Activated T-helper 2 cell treated with anti-CD3 and anti-CD28 coated beads, Interferon-gamma antibody, Interleukin-2, Interleukin-4, amounts not matched to agents 10 μg/mL and 5 μg/mL and 100 μg/mL, durations not matched to agents 14 hours and 24 hours and 36 hours (primary cell): Measurements from ENCODE around the gene RBMS3. TPM values are rescaled to one million over a fixed set of nuclear protein-coding genes. Genes with fewer than 3 reads are reported as not detected.
"Not testable (repeated sequence)": the region's sequence is repeated elsewhere in the genome, so short reads cannot be mapped to it uniquely, and the experiment has no call there.

ENCODE experiments used
- DNase-seq: peaks from one replicate; pipeline ENCODE4 v3.0.0; 2021; ENCODE audit warnings: low spot score
- H3K27ac Mint-ChIP-seq: one replicate; pipeline ENCODE4 v1.8.0; 2021; ENCODE audit warnings: mixed read lengths
- H3K27me3 Mint-ChIP-seq: one replicate; pipeline ENCODE4 v1.8.0; 2021; ENCODE audit warnings: low read depth, mixed read lengths
- H3K36me3 Mint-ChIP-seq: one replicate; pipeline ENCODE4 v1.8.0; 2021; ENCODE audit warnings: low read depth, mixed read lengths
- H3K4me1 Mint-ChIP-seq: one replicate; pipeline ENCODE4 v1.8.0; 2021; ENCODE audit warnings: low read depth, mixed read lengths
- H3K4me3 Mint-ChIP-seq: one replicate; pipeline ENCODE4 v1.8.0; 2021; ENCODE audit warnings: low read depth, mild to moderate bottlenecking, moderate library complexity, mixed read lengths
- H3K9me3 Mint-ChIP-seq: one replicate; pipeline ENCODE4 v1.8.0; 2021; ENCODE audit warnings: mixed read lengths
- intact Hi-C: fragments of 100-400 bp; cut with micrococcal nuclease; formaldehyde crosslinking; loops from one replicate; pipeline ENCODE4 v1.15.1; 2023
- total RNA-seq: library from RNA; stranded (reverse); gene quantifications from 2 replicates; pipeline ENCODE4 v1.2.3, GENCODE V29; 2022

RBMS3 gene
- total RNA-seq, 1 donor from 2014 or later = 5.3 TPM

DNA sequence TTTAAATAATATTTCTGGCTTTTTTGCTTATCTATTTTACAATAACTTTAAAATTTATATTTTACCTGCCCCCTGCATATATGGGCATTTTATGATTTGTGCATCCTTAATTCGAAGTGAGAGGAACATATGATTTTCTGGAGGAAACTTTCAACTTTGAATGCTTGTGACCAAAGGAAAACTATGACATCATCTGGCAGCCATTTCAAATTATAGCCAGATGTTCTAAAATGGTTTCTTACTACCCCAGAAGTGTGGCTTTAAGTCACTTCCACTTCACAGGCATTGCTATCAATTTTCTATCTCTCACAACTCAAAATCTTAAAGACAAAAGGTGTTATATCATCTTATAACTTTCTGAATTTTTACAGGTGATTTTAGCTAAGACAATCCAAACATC lies 508.8 kb downstream of the RBMS3 start:
- Mint-ChIP-seq H3K36me3 (no peaks in the 10 kb centered on the region), H3K27me3 (no peaks in the 10 kb centered on the region), H3K4me3 (no peak overlapping the region), H3K9me3 (no peaks in the 10 kb centered on the region), H3K4me1 (no peaks in the 10 kb centered on the region), H3K27ac (no peak overlapping the region)
- intact Hi-C loops = no loop called here
- DNase-seq = no peak

DNA sequence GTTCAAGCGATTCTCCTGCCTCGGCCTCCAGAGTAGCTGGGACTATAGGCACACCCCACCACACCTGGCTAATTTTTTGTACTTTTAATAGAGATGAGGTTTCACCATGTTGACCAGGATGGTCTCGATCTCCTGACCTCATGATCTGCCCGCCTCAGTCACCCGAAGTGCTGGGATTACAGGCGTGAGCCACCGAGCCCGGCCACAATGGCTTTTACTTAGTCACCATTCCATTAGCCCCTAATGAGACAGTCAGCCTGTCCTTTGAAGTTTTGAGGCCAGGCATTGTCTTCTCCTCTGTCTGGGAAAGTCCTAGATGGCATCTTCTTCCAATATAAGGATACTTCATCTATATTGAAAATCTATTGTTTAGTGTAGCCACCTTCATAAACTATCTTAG lies 515.9 kb downstream of the RBMS3 start:
- Mint-ChIP-seq H3K27me3 (no peaks in the 10 kb centered on the region), H3K36me3 (no peaks in the 10 kb centered on the region), H3K4me1 (no peaks in the 10 kb centered on the region), H3K9me3 (no peaks in the 10 kb centered on the region), H3K27ac (no peak overlapping the region), H3K4me3 (no peak overlapping the region)
- intact Hi-C loops = no loop called here
- DNase-seq = no peak

DNA sequence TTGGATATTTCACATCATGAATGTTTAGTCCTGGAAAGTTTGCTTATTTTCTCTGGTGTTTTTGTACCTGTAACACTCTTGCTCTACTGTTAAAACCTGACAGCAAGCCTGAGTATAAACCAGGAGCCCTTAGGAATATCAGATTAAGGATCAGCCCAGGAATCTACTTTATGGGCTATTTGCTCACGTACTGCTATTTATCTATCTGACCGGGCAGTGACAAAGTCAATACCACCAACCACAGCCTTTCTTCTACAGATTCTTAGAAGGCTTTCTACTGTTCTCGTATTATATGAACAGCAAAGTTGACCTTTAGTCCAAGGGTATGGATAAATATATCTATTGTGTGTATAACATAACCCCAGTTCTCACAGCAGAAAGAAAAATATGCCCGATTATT lies 521.2 kb downstream of the RBMS3 start:
- Mint-ChIP-seq H3K4me3 (no peak overlapping the region), H3K4me1 (no peaks in the 10 kb centered on the region), H3K27ac (no peak overlapping the region), H3K9me3 (no peaks in the 10 kb centered on the region), H3K36me3 (no peaks in the 10 kb centered on the region), H3K27me3 (no peaks in the 10 kb centered on the region)
- intact Hi-C loops = no loop called here
- DNase-seq = no peak

DNA sequence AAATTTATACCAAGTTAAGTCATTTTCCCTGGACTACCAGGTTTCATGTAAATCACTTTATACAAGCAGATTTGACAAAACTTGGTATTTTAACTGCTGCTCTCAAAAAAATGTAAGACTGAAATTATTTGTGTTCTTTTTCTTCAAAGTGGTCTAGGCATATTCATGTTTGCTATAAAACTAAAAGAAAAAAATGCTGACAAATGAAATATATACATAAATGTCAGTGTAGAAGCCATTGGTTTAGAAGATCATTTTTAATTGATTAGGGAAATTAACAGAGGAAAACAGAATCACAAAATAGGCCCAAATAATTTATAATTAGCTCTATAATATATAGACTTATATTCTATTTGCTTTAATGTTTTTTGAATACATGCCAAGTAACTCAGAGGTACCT lies 523.2 kb downstream of the RBMS3 start:
- Mint-ChIP-seq H3K27me3 (no peaks in the 10 kb centered on the region), H3K27ac (no peak overlapping the region), H3K9me3 (no peaks in the 10 kb centered on the region), H3K36me3 (no peaks in the 10 kb centered on the region), H3K4me1 (no peaks in the 10 kb centered on the region), H3K4me3 (no peak overlapping the region)
- no peak for DNase-seq
- intact Hi-C loops = no loop called here

DNA sequence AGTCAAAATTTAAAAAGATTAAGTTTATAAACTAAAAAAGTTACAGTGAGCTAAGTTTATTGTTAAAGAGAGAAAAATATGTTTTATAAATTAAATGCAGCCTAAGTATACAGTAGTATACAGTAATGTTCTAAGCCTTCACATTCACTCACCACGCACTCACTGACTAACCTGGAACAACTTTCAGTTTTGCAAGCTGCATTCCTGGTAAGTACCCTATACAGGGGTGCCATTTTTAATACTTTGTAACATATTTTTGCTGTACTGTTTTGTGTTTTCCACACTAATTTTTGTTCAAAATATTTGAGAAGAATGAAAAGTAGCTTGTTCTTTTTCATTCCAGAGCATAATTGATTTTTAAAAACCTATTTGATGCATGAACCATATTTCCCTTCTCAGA lies 524.9 kb downstream of the RBMS3 start:
- no peak for DNase-seq
- Mint-ChIP-seq H3K36me3 (no peaks in the 10 kb centered on the region), H3K4me1 (no peaks in the 10 kb centered on the region), H3K27me3 (no peaks in the 10 kb centered on the region), H3K4me3 (no peak overlapping the region), H3K9me3 (no peaks in the 10 kb centered on the region), H3K27ac (no peak overlapping the region)
- intact Hi-C loops = no loop called here

DNA sequence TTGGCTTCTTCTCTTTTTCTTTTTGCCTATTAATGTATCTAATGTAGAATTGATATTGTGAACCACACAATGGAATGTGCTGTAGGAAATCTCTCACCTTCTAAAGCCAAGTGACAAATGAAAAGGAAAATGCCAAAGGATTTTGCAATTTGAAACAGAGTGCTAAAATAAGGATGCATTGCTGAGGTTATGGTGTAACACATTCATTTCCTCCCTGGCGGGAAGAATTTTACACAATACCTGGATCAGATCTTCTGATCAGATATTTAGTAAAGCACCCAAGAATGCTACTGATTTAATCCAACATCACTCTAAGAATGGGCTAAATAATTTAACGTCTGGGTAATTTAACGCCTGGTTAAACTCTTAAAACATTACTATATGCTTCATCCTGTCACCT lies 527.5 kb downstream of the RBMS3 start:
- H3K36me3 Mint-ChIP-seq, H3K4me3 Mint-ChIP-seq, H3K27ac Mint-ChIP-seq, H3K27me3 Mint-ChIP-seq, H3K9me3 Mint-ChIP-seq, intact Hi-C loops, H3K4me1 Mint-ChIP-seq, DNase-seq: not testable (repeated sequence)

DNA sequence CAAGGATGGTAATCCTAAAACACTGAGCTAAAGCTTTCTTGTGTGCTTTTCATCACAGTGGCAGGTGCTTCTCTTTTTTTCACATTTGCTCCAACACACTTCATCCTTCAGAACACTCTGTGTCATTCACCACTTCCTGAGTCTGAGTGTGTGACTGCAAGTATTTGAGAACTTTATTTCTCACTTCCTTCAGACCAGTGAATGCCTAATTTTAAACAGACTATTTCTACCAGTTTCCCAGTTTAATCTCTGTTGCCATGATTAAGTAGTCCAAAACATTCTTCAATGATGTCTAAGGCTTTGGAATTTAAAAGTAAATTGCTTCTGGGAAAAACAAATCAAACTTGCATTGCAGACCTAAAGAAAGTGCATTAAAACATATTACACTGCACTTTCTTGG lies 541.2 kb downstream of the RBMS3 start:
- Mint-ChIP-seq H3K36me3 (no peaks in the 10 kb centered on the region), H3K27me3 (no peaks in the 10 kb centered on the region), H3K27ac (no peak overlapping the region), H3K9me3 (no peaks in the 10 kb centered on the region), H3K4me1 (no peaks in the 10 kb centered on the region), H3K4me3 (no peak overlapping the region)
- no peak for DNase-seq
- intact Hi-C loops = no loop called here

DNA sequence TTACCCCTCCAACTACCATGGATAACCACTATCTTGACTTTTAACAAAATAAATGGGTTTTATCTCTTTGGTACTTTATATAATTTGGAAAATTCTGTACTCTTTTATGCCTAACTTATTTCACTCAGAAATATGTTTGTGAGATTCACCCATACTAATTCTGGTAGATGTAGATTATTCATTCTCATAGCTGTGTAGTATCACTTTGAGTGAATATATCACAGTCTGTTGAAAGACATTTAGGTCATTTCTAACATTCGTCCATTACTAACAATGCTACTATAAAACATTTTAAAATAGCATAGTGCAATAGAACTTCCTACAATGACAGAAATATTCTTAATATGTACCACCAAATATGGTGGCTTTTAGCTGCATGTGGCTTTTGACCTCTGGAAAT lies 542.4 kb downstream of the RBMS3 start:
- Mint-ChIP-seq H3K9me3 (no peaks in the 10 kb centered on the region), H3K4me1 (no peaks in the 10 kb centered on the region), H3K36me3 (no peaks in the 10 kb centered on the region), H3K27ac (no peak overlapping the region), H3K4me3 (no peak overlapping the region), H3K27me3 (no peaks in the 10 kb centered on the region)
- intact Hi-C loops = no loop called here
- no peak for DNase-seq

DNA sequence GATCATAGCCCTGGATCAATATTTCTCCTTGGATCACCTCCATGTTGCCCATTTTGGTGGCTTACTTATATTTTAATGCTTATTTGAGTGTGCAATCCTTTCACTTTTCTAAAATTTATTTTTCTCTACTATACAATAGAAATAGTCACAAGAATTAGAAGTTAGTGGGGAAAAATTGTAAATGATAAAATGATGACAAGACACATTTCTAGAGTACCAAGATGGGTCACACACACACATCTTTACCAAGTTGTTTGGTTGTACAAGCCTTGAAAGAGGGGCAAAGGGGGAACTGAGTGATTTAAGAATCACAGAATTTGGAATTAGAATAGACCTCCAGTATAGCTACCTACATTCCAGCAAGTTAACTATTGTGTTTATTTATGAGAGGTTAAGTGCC lies 545.8 kb downstream of the RBMS3 start:
- no peak overlapping the region for H3K4me3 Mint-ChIP-seq
- H3K27ac Mint-ChIP-seq = no peak overlapping the region
- H3K27me3 Mint-ChIP-seq = no peaks in the 10 kb centered on the region
- DNase-seq = no peak
- H3K4me1 Mint-ChIP-seq = no peaks in the 10 kb centered on the region
- intact Hi-C loops = no loop called here
- H3K36me3 Mint-ChIP-seq = no peaks in the 10 kb centered on the region
- H3K9me3 Mint-ChIP-seq = no peaks in the 10 kb centered on the region

DNA sequence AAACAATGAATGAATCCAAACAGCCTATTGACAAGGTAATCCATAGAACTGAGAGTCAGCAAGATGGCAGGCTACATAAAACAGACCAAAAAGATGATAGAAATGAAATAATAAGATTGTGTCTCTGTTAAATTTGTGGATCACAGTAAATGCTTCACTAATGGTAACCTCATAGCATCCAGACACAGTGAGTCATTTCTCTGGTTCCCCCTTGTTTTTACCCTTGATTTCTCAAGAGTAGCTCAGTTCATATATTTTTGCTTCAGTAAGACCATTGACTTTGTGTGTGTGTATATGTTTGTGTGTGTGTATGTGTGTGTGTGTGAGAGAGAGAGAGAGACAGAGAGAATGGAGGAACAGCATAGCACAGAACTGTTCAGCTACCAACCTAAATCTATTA lies 546.9 kb downstream of the RBMS3 start:
- no peak overlapping the region for H3K27ac Mint-ChIP-seq
- no peak for DNase-seq
- H3K27me3 Mint-ChIP-seq = no peaks in the 10 kb centered on the region
- H3K9me3 Mint-ChIP-seq = no peaks in the 10 kb centered on the region
- H3K36me3 Mint-ChIP-seq = no peaks in the 10 kb centered on the region
- H3K4me1 Mint-ChIP-seq = no peaks in the 10 kb centered on the region
- H3K4me3 Mint-ChIP-seq = no peak overlapping the region
- intact Hi-C loops = no loop called here

DNA sequence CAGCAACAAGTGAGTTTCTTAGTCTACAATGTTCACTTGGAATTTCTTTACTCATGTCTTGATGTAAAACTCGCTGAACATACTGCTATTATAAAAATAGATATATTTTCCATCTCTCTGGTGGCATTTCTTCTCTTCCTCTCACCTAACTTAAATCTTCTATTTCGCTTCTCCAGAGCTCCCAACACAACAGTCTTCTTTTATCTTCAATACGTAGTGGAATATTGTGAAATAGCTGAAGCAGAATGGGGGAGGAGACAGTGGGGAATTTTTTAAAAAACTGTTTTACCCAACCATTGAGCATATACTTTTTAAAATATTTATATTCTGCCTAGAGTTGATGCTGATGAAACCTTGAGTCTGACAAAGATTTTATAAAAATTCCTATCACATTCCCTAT lies 548.5 kb downstream of the RBMS3 start:
- Mint-ChIP-seq H3K27ac (no peak overlapping the region), H3K9me3 (no peaks in the 10 kb centered on the region), H3K4me3 (no peak overlapping the region), H3K4me1 (no peaks in the 10 kb centered on the region), H3K27me3 (no peaks in the 10 kb centered on the region), H3K36me3 (no peaks in the 10 kb centered on the region)
- intact Hi-C loops = no loop called here
- no peak for DNase-seq

DNA sequence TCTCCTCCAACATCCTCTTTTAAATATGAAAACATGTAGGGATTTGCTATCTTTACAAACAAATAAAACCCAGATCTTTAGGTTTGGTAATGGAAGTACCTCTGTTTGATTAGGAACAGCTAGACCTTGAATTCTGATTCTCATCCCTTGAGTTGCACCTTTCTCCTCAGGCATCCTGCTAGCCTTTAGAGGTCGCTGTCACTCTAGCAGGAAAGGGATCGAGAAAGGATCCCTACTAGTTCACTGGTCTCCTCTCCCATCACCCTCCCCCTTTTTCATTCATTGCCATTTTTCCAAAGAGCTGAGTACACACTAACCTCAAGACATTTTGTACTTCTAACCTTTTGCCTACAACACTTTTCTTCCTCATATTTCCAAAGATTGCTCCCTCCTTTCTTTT lies 569.8 kb downstream of the RBMS3 start:
- intact Hi-C loops = no loop called here
- Mint-ChIP-seq H3K27ac (no peak overlapping the region), H3K9me3 (no peaks in the 10 kb centered on the region), H3K27me3 (no peaks in the 10 kb centered on the region), H3K4me3 (no peak overlapping the region), H3K36me3 (no peaks in the 10 kb centered on the region), H3K4me1 (no peaks in the 10 kb centered on the region)
- no peak for DNase-seq

DNA sequence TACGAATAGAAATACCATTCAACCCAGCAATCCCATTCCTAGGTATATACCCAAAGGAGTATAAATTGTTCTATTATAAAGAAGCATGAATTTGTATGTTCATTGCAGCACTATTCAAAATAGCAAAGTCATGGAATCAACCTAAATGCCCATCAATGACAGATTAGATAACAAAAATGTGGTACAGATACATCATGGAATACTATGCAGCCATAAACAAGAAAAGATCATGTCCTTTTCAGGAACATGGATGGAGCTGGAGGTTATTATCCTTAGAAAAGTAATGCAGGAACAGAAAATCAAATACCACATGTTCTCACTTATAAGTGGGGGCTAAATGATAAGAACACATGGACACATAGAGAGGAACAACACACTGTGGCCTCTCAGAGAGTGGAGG lies 571.9 kb downstream of the RBMS3 start:
- H3K4me3 Mint-ChIP-seq = no peak overlapping the region
- H3K9me3 Mint-ChIP-seq = no peaks in the 10 kb centered on the region

DNA sequence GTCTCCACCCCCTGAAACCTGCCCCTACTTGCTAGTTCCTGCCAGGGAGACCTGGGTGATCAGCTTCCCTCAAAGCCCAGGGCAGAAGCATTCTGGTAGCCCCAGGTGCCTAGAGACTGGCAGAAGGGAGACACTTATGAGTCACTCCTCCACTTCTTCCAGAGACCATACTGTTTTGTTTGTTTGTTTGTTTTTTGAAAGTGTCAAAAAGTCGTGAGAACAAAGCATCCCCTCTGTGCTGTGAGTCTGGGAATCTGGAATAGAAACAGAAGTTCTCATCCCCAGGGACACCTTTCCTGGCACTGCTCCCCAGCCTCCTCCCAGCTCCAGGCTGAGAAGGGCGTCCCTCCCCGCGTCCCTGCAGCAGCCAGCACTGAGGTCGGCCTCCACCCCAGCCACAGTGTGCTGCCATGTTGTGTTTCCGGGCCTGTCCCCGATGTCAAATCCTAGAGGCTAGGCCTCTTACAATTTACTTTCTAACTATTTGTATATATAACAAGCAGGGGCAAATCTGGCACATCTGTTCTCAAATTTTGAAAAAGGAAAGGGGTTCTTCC lies 573.0 kb downstream of the RBMS3 start:
- Mint-ChIP-seq H3K4me3 (no peak overlapping the region), H3K27me3 (no peaks in the 10 kb centered on the region), H3K27ac (no peak overlapping the region), H3K9me3 (no peaks in the 10 kb centered on the region), H3K36me3 (no peaks in the 10 kb centered on the region), H3K4me1 (no peaks in the 10 kb centered on the region)
- intact Hi-C loops = no loop called here
- no peak for DNase-seq

More for the DNA sequence above, 571.9 kb downstream of the RBMS3 start:
- intact Hi-C loops = no loop called here
- Mint-ChIP-seq H3K4me1 (no peaks in the 10 kb centered on the region), H3K27me3 (no peaks in the 10 kb centered on the region), H3K36me3 (no peaks in the 10 kb centered on the region), H3K27ac (no peak overlapping the region)
- DNase-seq = no peak
